ENCODE data around the gene SULT1C2.

GRCh38 chr2:108297436-108298141 lies 8.9 kb downstream of the SULT1C2 start:
- TF ChIP-seq POLR2A (IDR thresholded peaks at IDR 0.05) (no peak), CTCF (IDR thresholded peaks at IDR 0.05) (no peak)
